ENCODE results near the gene LRRC56. TPM values are rescaled to one million over a fixed set of nuclear protein-coding genes. Genes with fewer than 3 reads are reported as not detected.

Gene LRRC56
- total and polyA plus RNA-seq, 2 donors (not counting 1 experiment from before 2014, with no cell fraction given) = 0.28 to 1.3 TPM

- no peak overlapping the region for H3K4me2 ChIP-seq (ENCODE audit: extremely low read depth, insufficient read depth, low read length)
- H3K9ac ChIP-seq (ENCODE audit: insufficient read depth, low read length) = no peak overlapping the region
- H3K27me3 ChIP-seq (ENCODE audit: control insufficient read depth, insufficient read depth, low read length) = no peaks in the 10 kb centered on the region
- no peaks in the 10 kb centered on the region for H3K9me3 ChIP-seq (ENCODE audit: control insufficient read depth, insufficient read depth, low read depth, low read length)
- TF ChIP-seq EZH2 (IDR thresholded peaks at IDR 0.05; ENCODE audit: low read length, missing control alignments) (no peak), CTCF (conservative IDR thresholded peaks at IDR 0.05 in 1 of 2, IDR thresholded peaks at IDR 0.05 in 1 of 2; ENCODE audit: low read depth in 1 of 2, low read length in 2 of 2) (no peak)
- no peak overlapping the region for H2AFZ ChIP-seq (ENCODE audit: low read length)
- no peak for DNase-seq (ENCODE audit: low read depth in 2 of 2)
- H3K27ac ChIP-seq (ENCODE audit: insufficient read depth, low read length) = no peak overlapping the region
- peaks cover 45% of the 10 kb centered on the region for H3K79me2 ChIP-seq (ENCODE audit: control insufficient read depth, insufficient read depth, low read length)
- no peaks in the 10 kb centered on the region for H4K20me1 ChIP-seq (ENCODE audit: control insufficient read depth, extremely low read depth, insufficient read depth, low read length)
- no peak overlapping the region for H3K4me3 ChIP-seq (replicated peaks in 1 of 4; ENCODE audit: control extremely low read depth in 1 of 4, insufficient read depth in 1 of 4, low read depth in 3 of 4, low read length in 4 of 4)
- peaks cover 28% of the 10 kb centered on the region for H3K36me3 ChIP-seq (ENCODE audit: control insufficient read depth, insufficient read depth, low read length)
- H3K4me1 ChIP-seq (ENCODE audit: control insufficient read depth, extremely low read depth, insufficient read depth, low read length) = peaks cover 3% of the 10 kb centered on the region
Measured at GRCh38 chr11:584287-584686, 47.0 kb downstream of the LRRC56 start.

- no peaks in the 10 kb centered on the region for H4K20me1 ChIP-seq (ENCODE audit: control insufficient read depth, extremely low read depth, insufficient read depth, low read length)
- H3K9ac ChIP-seq (ENCODE audit: insufficient read depth, low read length) = no peak overlapping the region
- no peak overlapping the region for H3K27ac ChIP-seq (ENCODE audit: insufficient read depth, low read length)
- no peak overlapping the region for H2AFZ ChIP-seq (ENCODE audit: low read length)
- TF ChIP-seq EZH2 (IDR thresholded peaks at IDR 0.05; ENCODE audit: low read length, missing control alignments) = no peak
- TF ChIP-seq CTCF (conservative IDR thresholded peaks at IDR 0.05 in 1 of 2, IDR thresholded peaks at IDR 0.05 in 1 of 2; ENCODE audit: low read depth in 1 of 2, low read length in 2 of 2) = no peak
- no peaks in the 10 kb centered on the region for H3K27me3 ChIP-seq (ENCODE audit: control insufficient read depth, insufficient read depth, low read length)
- H3K4me2 ChIP-seq (ENCODE audit: extremely low read depth, insufficient read depth, low read length) = no peak overlapping the region
- H3K79me2 ChIP-seq (ENCODE audit: control insufficient read depth, insufficient read depth, low read length) = peaks cover 33% of the 10 kb centered on the region
- DNase-seq (ENCODE audit: low read depth in 2 of 2) = no peak
- no peaks in the 10 kb centered on the region for H3K9me3 ChIP-seq (ENCODE audit: control insufficient read depth, insufficient read depth, low read depth, low read length)
- H3K36me3 ChIP-seq (ENCODE audit: control insufficient read depth, insufficient read depth, low read length) = peaks cover 31% of the 10 kb centered on the region
- H3K4me3 ChIP-seq (replicated peaks in 1 of 4; ENCODE audit: control extremely low read depth in 1 of 4, insufficient read depth in 1 of 4, low read depth in 3 of 4, low read length in 4 of 4) = no peak overlapping the region
- H3K4me1 ChIP-seq (ENCODE audit: control insufficient read depth, extremely low read depth, insufficient read depth, low read length) = peaks cover 3% of the 10 kb centered on the region
Measured at GRCh38 chr11:586376-587316, 49.3 kb downstream of the LRRC56 start.

GRCh38 chr11:587546-587945, 50.2 kb downstream of the LRRC56 start:
- TF ChIP-seq EZH2 (IDR thresholded peaks at IDR 0.05; ENCODE audit: low read length, missing control alignments) (no peak), CTCF (conservative IDR thresholded peaks at IDR 0.05 in 1 of 2, IDR thresholded peaks at IDR 0.05 in 1 of 2; ENCODE audit: low read depth in 1 of 2, low read length in 2 of 2) (no peak)
- Histone ChIP-seq H3K4me1 (ENCODE audit: control insufficient read depth, extremely low read depth, insufficient read depth, low read length) (peaks cover 3% of the 10 kb centered on the region), H2AFZ (ENCODE audit: low read length) (no peak overlapping the region), H4K20me1 (ENCODE audit: control insufficient read depth, extremely low read depth, insufficient read depth, low read length) (no peaks in the 10 kb centered on the region), H3K9ac (ENCODE audit: insufficient read depth, low read length) (no peak overlapping the region), H3K27ac (ENCODE audit: insufficient read depth, low read length) (no peak overlapping the region), H3K36me3 (ENCODE audit: control insufficient read depth, insufficient read depth, low read length) (peaks cover 29% of the 10 kb centered on the region), H3K4me2 (ENCODE audit: extremely low read depth, insufficient read depth, low read length) (no peak overlapping the region), H3K4me3 (replicated peaks in 1 of 4; ENCODE audit: control extremely low read depth in 1 of 4, insufficient read depth in 1 of 4, low read depth in 3 of 4, low read length in 4 of 4) (no peak overlapping the region), H3K9me3 (ENCODE audit: control insufficient read depth, insufficient read depth, low read depth, low read length) (no peaks in the 10 kb centered on the region), H3K27me3 (ENCODE audit: control insufficient read depth, insufficient read depth, low read length) (no peaks in the 10 kb centered on the region), H3K79me2 (ENCODE audit: control insufficient read depth, insufficient read depth, low read length) (peaks cover 27% of the 10 kb centered on the region)
- no peak for DNase-seq (ENCODE audit: low read depth in 2 of 2)

All from fibroblast of lung (primary cell).